Chondrocyte (in vitro differentiated cells): ENCODE results near the gene LRRC8C. TPM values are rescaled to one million over a fixed set of nuclear protein-coding genes. Genes with fewer than 3 reads are reported as not detected.
A peak's percentile ranks its signal among the peaks of the same experiment; 100 is the strongest.

Source experiments
- DNase-seq: peaks from one replicate; pipeline ENCODE4 v3.0.0; 2021; ENCODE audit warnings: mixed read lengths, low spot score
- H3K27ac Mint-ChIP-seq: one replicate; pipeline ENCODE4 v1.8.0; 2021; ENCODE audit warnings: mild to moderate bottlenecking, moderate library complexity, mixed read lengths; ENCODE audit not compliant: unreplicated experiment
- H3K27me3 Mint-ChIP-seq: 2 replicates; pipeline ENCODE4 v1.8.0; 2021; ENCODE audit warnings: low read depth, mixed read lengths
- H3K36me3 Mint-ChIP-seq: 2 replicates; pipeline ENCODE4 v1.8.0; 2021; ENCODE audit warnings: low read depth, mixed read lengths
- H3K4me1 Mint-ChIP-seq: 2 replicates; pipeline ENCODE4 v1.8.0; 2021; ENCODE audit warnings: low read depth, mild to moderate bottlenecking, mixed read lengths
- H3K4me3 Mint-ChIP-seq: one replicate; pipeline ENCODE4 v1.8.0; 2021; ENCODE audit warnings: mild to moderate bottlenecking, moderate library complexity, mixed read lengths; ENCODE audit not compliant: unreplicated experiment
- H3K9me3 Mint-ChIP-seq: 2 replicates; pipeline ENCODE4 v1.8.0; 2021; ENCODE audit warnings: low read depth, mixed read lengths
- total RNA-seq: library from RNA; stranded (reverse); gene quantifications from 3 replicates; pipeline ENCODE4 v1.2.1, GENCODE V29; 2021
- TF ChIP-seq, protein P1 (sequence below): fragments of 200-600 bp; sonication (generic); IDR thresholded peaks from 2 replicates; pipeline ENCODE4 v1.5.0; 2021; ENCODE audit warnings: antibody characterized with exemption, mild to moderate bottlenecking, moderate library complexity

Gene LRRC8C
- total RNA-seq, 1 donor from 2014 or later: 2.3 TPM

DNA sequence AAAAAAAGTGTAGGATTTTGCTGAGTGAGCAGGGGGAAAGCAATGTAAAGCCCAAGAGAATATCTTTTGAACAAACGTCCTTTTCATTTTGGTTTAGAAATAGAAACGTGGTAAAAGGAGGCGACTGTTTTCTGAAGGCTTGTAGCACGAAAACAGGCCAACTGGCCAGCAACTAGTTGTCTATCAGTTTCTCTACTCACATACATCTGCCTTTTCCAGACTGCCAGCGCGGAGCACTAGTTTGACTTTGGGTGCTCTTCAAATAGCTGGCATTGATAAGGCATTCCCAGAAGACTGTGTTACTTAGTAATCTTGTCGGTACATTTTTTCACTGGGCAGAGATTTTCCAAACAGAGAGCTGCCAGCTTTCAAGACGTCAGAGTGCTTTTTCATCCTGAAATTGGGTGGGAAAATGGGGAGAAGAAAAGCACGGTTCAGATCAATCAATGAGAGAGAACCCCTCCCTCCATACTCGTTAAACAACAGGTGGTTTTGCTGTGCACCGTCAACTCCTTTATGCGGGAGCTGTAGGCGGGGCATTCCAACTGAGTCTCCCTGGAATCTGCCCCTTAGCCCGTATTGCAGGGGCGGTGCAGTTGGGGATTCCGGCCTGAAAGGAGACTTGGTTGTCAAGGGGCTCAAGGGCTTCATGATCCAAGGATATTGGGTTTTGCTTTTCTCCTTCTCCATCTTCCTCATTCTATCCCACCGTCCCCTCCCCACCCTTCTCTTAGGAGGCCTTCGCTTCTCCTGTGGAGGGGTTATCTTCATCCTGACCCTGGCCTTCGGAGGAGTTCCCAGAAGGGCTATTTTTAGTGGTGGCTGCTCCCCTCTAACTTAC lies 884 bp upstream of the LRRC8C start:
- TF ChIP-seq, protein P1, sequence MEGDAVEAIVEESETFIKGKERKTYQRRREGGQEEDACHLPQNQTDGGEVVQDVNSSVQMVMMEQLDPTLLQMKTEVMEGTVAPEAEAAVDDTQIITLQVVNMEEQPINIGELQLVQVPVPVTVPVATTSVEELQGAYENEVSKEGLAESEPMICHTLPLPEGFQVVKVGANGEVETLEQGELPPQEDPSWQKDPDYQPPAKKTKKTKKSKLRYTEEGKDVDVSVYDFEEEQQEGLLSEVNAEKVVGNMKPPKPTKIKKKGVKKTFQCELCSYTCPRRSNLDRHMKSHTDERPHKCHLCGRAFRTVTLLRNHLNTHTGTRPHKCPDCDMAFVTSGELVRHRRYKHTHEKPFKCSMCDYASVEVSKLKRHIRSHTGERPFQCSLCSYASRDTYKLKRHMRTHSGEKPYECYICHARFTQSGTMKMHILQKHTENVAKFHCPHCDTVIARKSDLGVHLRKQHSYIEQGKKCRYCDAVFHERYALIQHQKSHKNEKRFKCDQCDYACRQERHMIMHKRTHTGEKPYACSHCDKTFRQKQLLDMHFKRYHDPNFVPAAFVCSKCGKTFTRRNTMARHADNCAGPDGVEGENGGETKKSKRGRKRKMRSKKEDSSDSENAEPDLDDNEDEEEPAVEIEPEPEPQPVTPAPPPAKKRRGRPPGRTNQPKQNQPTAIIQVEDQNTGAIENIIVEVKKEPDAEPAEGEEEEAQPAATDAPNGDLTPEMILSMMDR: no peak
- Mint-ChIP-seq H3K4me3 (peak overlapping the region; percentile 85), H3K36me3 (no peaks in the 10 kb centered on the region), H3K4me1 (peaks cover 24% of the 10 kb centered on the region), H3K9me3 (no peaks in the 10 kb centered on the region), H3K27ac (peak overlapping the region; percentile 77), H3K27me3 (no peaks in the 10 kb centered on the region)
- no peak for DNase-seq

DNA sequence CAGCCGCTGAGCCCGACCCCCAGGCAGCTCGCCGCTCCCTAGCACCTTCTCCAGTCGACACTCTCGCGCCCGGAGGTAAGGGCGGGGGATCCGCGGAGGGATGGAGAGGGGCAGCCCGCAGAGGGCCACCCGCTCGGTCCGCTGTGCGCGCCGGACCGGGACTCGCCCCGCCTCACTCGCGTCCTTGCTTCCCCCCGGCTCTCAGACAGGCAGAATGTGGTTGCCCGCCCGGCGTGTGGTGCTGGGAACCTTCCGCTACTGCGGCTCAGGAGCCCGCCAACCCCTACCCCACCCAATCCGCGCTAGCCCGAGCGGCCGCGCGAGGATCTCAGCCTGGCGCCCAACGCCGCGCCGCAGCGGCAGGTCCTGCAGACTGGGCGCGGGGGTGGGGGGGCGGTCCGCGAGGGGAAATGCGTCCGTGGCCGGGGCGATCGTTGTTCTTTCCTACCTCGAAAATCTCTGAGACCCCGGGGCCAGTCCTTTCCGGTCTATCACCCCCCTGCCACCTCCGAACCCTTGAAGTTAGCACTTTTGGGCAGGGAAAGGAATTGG lies 404 bp downstream of the LRRC8C start:
- H3K4me1 Mint-ChIP-seq: peaks cover 24% of the 10 kb centered on the region
- H3K4me3 Mint-ChIP-seq: peak overlapping the region; percentile 85
- no peak overlapping the region for H3K27ac Mint-ChIP-seq
- H3K9me3 Mint-ChIP-seq: no peaks in the 10 kb centered on the region
- H3K36me3 Mint-ChIP-seq: no peaks in the 10 kb centered on the region
- DNase-seq: peak; percentile 84
- TF ChIP-seq, protein P1: no peak
- no peaks in the 10 kb centered on the region for H3K27me3 Mint-ChIP-seq

DNA sequence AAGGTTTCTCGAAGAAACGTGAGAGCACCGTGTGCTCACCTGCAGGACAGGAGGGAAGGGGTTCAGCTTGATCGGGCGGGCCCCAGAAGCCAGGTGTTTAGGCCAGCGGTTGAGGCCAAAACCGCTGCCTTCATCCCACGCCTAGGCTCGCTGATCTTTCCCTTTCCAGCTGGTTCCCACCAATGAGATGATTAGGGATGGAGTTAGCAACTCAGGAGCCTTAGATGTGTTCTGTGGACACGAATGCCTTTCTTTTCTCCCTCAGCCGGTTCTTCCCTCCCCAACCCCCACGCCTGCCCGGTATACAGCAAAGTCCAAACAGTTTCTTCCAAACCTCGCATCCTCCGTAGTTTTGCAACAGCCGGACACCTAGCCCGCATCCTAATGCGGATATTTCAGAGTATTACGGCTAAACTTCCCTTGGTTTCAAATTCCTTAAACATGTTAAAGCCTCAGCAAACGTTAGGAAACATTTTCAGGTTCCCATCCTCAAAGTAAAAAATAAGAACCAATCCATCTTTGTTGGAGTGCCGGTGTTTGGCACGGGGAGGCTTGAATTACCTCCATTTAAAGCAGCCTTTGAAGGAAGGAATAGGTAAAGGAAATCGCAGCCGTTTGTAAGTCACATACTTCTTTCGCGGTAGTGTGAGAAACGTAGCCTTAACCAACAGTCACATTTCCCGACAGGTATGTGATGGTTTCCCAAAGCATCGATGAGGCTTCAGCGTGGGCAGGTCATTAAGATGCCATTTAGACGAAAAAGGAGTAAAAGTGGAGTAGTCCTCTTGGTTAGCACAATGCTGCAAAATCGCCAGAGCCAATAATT lies 1.1 kb downstream of the LRRC8C start:
- H3K4me1 Mint-ChIP-seq: peaks cover 24% of the 10 kb centered on the region
- no peaks in the 10 kb centered on the region for H3K36me3 Mint-ChIP-seq
- no peak overlapping the region for H3K27ac Mint-ChIP-seq
- H3K9me3 Mint-ChIP-seq: no peaks in the 10 kb centered on the region
- TF ChIP-seq, protein P1: no peak
- DNase-seq: no peak
- no peaks in the 10 kb centered on the region for H3K27me3 Mint-ChIP-seq
- H3K4me3 Mint-ChIP-seq: peak overlapping the region; percentile 85

DNA sequence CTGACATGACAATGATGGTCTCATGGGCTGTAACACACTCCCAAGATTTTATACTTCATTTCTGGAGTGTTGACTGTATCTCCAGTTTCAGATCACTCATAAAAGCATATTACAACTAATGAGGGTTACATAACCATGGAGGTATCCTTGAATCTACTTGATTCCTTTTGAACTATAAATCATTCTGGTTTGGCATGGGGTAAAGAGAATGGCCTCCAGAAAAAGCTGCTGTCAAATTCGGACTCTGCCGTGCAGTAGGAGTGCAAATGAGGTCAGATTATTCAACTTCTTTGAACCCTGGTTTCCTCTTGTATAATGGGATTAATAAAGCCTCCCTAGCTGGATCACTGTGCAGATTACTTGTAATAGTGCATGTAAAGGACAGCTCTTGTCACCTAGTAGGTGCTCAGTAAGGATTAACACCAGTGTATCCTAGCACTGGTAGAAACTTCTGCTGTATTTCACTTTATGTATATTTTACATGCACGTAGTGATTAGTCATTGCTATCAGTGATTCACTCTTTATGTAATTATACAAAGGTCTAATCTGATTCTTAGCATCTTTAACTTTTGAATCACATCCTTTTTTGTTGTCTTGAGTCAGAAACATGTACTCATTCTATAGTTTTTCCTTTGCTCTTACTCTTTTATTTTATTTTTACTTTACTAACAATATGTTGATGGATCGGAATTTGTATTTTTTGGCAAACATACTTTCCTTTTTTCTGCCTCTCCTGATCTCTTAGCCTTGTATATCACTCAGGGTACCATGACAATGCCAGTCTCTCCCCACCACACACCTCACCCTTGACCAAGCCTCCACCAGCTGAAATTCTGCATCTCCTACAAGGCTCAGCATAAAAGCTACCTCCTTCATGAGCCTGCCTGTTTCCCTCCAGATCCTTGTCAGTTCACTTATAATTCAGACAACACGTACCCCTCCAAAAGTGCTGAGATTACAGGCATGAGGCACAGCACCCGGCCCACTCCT lies 3.2 kb downstream of the LRRC8C start:
- Mint-ChIP-seq H3K4me3 (no peak overlapping the region), H3K9me3 (no peaks in the 10 kb centered on the region), H3K27me3 (no peaks in the 10 kb centered on the region), H3K4me1 (peaks cover 24% of the 10 kb centered on the region), H3K27ac (no peak overlapping the region), H3K36me3 (no peaks in the 10 kb centered on the region)
- TF ChIP-seq, protein P1: no peak
- no peak for DNase-seq
